ENCODE results near the gene SPRYD3.

DNA sequence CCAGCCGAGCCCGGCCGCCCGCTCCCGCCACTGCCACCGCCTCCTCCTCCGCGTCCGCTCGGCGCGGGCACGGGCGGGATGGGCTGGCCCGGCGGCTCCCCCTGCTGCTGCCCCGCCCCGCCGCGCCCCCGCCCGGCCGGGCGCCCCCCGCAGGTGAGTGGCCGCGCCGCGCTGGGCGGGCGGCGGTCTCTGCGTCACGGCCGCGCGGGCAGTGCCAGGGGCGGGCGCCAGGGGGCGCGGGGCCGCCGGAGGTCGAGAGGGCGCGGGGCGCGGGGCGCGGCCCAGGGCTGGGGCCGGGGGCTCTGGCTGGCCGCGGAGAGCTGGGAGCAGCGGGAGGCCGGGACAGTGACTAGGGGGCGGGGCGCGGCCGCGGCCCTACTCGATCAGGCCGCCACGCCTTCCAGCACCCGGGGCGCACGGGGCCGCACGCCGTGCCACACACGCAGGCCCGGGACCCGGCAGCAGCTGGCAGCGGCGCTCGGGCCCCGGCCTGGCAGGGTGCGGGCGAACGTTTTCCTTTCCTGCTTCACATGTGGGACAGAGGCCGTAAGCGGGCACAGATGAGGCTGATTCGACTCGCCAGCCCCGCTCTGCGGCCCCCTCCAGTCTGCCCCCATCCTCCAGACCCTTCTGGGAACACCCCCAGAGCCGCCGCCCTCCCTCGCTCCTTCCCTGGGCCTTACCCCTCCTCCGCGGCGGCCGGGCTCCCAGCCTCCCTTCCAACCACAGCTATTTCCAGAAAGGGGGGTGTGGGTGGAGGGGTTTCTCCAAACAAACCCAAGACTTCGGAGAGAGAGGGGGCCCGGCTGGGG lies 31.8 kb downstream of the SPRYD3 start:
- TF ChIP-seq, protein P1, sequence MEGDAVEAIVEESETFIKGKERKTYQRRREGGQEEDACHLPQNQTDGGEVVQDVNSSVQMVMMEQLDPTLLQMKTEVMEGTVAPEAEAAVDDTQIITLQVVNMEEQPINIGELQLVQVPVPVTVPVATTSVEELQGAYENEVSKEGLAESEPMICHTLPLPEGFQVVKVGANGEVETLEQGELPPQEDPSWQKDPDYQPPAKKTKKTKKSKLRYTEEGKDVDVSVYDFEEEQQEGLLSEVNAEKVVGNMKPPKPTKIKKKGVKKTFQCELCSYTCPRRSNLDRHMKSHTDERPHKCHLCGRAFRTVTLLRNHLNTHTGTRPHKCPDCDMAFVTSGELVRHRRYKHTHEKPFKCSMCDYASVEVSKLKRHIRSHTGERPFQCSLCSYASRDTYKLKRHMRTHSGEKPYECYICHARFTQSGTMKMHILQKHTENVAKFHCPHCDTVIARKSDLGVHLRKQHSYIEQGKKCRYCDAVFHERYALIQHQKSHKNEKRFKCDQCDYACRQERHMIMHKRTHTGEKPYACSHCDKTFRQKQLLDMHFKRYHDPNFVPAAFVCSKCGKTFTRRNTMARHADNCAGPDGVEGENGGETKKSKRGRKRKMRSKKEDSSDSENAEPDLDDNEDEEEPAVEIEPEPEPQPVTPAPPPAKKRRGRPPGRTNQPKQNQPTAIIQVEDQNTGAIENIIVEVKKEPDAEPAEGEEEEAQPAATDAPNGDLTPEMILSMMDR (IDR thresholded peaks at IDR 0.05; ENCODE audit: low read length): no peak
- no peak for TF ChIP-seq EZH2 (IDR thresholded peaks at IDR 0.05; ENCODE audit: borderline replicate concordance, low read length)
